ENCODE measurements around the gene ADCY5.

The ADCY5 gene

DNA sequence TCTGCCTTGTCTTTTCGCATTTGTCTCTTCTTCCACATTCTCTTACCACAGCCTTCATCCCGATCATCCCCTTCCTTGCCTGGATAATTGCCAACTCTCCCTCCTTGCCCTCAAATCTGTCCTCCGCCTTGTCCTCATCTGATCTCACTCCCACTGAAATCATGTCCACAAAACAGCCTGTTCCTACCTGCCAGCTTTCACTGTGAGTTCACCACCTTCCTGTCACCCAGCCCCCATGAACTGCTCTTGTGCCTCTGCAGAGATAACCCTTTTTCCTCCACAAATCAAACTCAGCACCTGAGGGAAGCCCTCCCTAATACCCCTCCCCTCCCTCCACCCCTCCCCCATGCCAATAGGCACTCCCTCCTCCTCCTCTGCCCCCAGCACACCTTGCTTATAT lies 4.8 kb upstream of the ADCY5 start:
- no peak overlapping the region for H2AFZ ChIP-seq (ENCODE audit: low read length)
- H3K4me2 ChIP-seq (ENCODE audit: low read length), result no peak overlapping the region
- no peaks in the 10 kb centered on the region for H3F3A ChIP-seq (ENCODE audit: insufficient read depth, low read length)
- H4K20me1 ChIP-seq (ENCODE audit: insufficient read depth, low read length), result no peaks in the 10 kb centered on the region
- no peaks in the 10 kb centered on the region for H3K79me2 ChIP-seq (ENCODE audit: insufficient read depth, low read length)
- no peaks in the 10 kb centered on the region for H3K9me3 ChIP-seq (ENCODE audit: low read length)
- H3K27ac ChIP-seq (ENCODE audit: low read depth, low read length, poor library complexity, severe bottlenecking), result no peak overlapping the region
- H3K27me3 ChIP-seq (ENCODE audit: insufficient read depth, low read length), result no peaks in the 10 kb centered on the region
- H3K9me2 ChIP-seq (ENCODE audit: low read depth, low read length), result no peaks in the 10 kb centered on the region
- H3K4me3 ChIP-seq (ENCODE audit: low read depth, low read length, poor library complexity, severe bottlenecking), result no peak overlapping the region
- no peaks in the 10 kb centered on the region for H3K36me3 ChIP-seq (ENCODE audit: insufficient read depth, low read length)
- no peak for TF ChIP-seq EZH2 (IDR thresholded peaks at IDR 0.05; ENCODE audit: borderline replicate concordance, low read length)
- TF ChIP-seq, protein P1, sequence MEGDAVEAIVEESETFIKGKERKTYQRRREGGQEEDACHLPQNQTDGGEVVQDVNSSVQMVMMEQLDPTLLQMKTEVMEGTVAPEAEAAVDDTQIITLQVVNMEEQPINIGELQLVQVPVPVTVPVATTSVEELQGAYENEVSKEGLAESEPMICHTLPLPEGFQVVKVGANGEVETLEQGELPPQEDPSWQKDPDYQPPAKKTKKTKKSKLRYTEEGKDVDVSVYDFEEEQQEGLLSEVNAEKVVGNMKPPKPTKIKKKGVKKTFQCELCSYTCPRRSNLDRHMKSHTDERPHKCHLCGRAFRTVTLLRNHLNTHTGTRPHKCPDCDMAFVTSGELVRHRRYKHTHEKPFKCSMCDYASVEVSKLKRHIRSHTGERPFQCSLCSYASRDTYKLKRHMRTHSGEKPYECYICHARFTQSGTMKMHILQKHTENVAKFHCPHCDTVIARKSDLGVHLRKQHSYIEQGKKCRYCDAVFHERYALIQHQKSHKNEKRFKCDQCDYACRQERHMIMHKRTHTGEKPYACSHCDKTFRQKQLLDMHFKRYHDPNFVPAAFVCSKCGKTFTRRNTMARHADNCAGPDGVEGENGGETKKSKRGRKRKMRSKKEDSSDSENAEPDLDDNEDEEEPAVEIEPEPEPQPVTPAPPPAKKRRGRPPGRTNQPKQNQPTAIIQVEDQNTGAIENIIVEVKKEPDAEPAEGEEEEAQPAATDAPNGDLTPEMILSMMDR (IDR thresholded peaks at IDR 0.05; ENCODE audit: low read length), result no peak
- no peak overlapping the region for H3K9ac ChIP-seq (ENCODE audit: low read length)
- H3K4me1 ChIP-seq (ENCODE audit: insufficient read depth, low read length, severe bottlenecking), result no peaks in the 10 kb centered on the region

DNA sequence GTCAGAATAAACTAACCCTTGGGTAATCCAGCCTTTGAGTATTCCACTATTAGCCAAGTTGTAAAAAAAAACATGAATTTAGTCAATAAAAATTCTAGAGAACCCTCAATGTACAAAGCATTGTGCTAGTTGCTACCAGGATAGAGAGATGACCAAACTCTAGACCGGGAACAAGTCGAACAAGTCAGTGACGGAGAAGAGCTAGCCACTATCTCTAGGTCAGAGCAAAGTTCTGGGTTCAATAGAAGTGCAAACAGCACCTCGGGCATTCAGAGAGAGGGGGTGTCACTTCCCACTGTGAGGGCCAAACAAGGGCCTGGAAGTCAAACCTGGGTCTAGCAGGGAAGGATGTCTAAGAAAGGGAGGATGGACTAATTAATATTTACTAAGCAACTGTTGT lies 2.3 kb upstream of the ADCY5 start:
- no peaks in the 10 kb centered on the region for H3K27me3 ChIP-seq (ENCODE audit: insufficient read depth, low read length)
- no peak overlapping the region for H3K27ac ChIP-seq (ENCODE audit: low read depth, low read length, poor library complexity, severe bottlenecking)
- no peaks in the 10 kb centered on the region for H3K9me2 ChIP-seq (ENCODE audit: low read depth, low read length)
- no peak for TF ChIP-seq EZH2 (IDR thresholded peaks at IDR 0.05; ENCODE audit: borderline replicate concordance, low read length)
- TF ChIP-seq, protein P1 (IDR thresholded peaks at IDR 0.05; ENCODE audit: low read length), result no peak
- no peaks in the 10 kb centered on the region for H3K79me2 ChIP-seq (ENCODE audit: insufficient read depth, low read length)
- H3K36me3 ChIP-seq (ENCODE audit: insufficient read depth, low read length), result no peaks in the 10 kb centered on the region
- H3K4me2 ChIP-seq (ENCODE audit: low read length), result no peak overlapping the region
- no peaks in the 10 kb centered on the region for H3K9me3 ChIP-seq (ENCODE audit: low read length)
- H2AFZ ChIP-seq (ENCODE audit: low read length), result no peak overlapping the region
- H3K4me1 ChIP-seq (ENCODE audit: insufficient read depth, low read length, severe bottlenecking), result peaks cover 5% of the 10 kb centered on the region
- H3K4me3 ChIP-seq (ENCODE audit: low read depth, low read length, poor library complexity, severe bottlenecking), result no peak overlapping the region
- no peaks in the 10 kb centered on the region for H3F3A ChIP-seq (ENCODE audit: insufficient read depth, low read length)
- no peak overlapping the region for H3K9ac ChIP-seq (ENCODE audit: low read length)
- no peaks in the 10 kb centered on the region for H4K20me1 ChIP-seq (ENCODE audit: insufficient read depth, low read length)

DNA sequence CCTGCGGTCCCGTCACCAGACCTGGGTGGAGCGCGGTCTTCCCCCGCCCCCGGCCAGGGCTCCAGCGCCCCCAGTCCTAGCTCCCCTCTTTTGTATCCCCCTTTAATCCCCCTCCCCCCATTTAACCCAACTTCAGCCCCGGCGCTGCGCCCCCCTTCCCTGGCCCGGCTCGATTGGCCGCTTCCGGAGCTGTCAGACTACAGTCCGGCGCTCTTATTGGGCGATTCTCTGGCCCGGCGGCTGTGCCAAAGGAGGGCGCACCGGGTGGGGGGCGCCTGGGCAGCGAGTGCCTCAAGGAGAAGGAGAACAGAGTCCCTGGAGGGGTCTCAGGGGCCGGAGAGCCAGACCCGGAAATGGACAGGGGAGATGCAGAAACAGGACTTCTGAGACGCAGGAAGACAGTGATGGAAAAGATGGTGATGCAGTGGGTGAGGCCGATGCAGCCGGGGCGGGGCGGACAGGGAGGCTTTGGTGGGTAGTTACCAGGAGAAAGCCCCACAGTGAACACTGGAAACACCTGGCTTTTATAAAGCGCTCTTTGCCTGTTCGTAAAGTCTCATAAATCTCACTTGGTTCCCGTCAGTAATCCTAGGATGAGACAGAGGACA lies 1.2 kb upstream of the ADCY5 start:
- Histone ChIP-seq H3K36me3 (ENCODE audit: insufficient read depth, low read length) (no peaks in the 10 kb centered on the region), H3K4me2 (ENCODE audit: low read length) (no peak overlapping the region; the same call in 1 of the 2 replicates), H3K79me2 (ENCODE audit: insufficient read depth, low read length) (no peaks in the 10 kb centered on the region), H3F3A (ENCODE audit: insufficient read depth, low read length) (no peaks in the 10 kb centered on the region), H3K9me2 (ENCODE audit: low read depth, low read length) (no peaks in the 10 kb centered on the region), H3K27ac (ENCODE audit: low read depth, low read length, poor library complexity, severe bottlenecking) (no peak overlapping the region), H2AFZ (ENCODE audit: low read length) (no peak overlapping the region), H3K27me3 (ENCODE audit: insufficient read depth, low read length) (no peaks in the 10 kb centered on the region), H3K9me3 (ENCODE audit: low read length) (no peaks in the 10 kb centered on the region), H3K4me3 (ENCODE audit: low read depth, low read length, poor library complexity, severe bottlenecking) (peak overlapping the region; percentile 39), H4K20me1 (ENCODE audit: insufficient read depth, low read length) (no peaks in the 10 kb centered on the region), H3K4me1 (ENCODE audit: insufficient read depth, low read length, severe bottlenecking) (peaks cover 5% of the 10 kb centered on the region), H3K9ac (ENCODE audit: low read length) (no peak overlapping the region)
- no peak for TF ChIP-seq EZH2 (IDR thresholded peaks at IDR 0.05; ENCODE audit: borderline replicate concordance, low read length)
- TF ChIP-seq, protein P1 (IDR thresholded peaks at IDR 0.05; ENCODE audit: low read length), result no peak

Data from OCI-LY1 (cell line).